Activated CD4-positive, alpha-beta T cell treated with anti-CD3 and anti-CD28 coated beads, Interleukin-2, Interleukin-4, amounts not matched to agents 100 ng/mL and 50 ng/mL, durations not matched to agents 16 hours and 8 hours (primary cell): ENCODE results near the gene SMC2.
A peak's percentile ranks its signal among the peaks of the same experiment; 100 is the strongest.

Source experiments
- DNase-seq: peaks from one replicate; pipeline ENCODE4 v3.0.0-alpha.2; 2020; ENCODE audit warnings: low spot score

SMC2 gene

DNA sequence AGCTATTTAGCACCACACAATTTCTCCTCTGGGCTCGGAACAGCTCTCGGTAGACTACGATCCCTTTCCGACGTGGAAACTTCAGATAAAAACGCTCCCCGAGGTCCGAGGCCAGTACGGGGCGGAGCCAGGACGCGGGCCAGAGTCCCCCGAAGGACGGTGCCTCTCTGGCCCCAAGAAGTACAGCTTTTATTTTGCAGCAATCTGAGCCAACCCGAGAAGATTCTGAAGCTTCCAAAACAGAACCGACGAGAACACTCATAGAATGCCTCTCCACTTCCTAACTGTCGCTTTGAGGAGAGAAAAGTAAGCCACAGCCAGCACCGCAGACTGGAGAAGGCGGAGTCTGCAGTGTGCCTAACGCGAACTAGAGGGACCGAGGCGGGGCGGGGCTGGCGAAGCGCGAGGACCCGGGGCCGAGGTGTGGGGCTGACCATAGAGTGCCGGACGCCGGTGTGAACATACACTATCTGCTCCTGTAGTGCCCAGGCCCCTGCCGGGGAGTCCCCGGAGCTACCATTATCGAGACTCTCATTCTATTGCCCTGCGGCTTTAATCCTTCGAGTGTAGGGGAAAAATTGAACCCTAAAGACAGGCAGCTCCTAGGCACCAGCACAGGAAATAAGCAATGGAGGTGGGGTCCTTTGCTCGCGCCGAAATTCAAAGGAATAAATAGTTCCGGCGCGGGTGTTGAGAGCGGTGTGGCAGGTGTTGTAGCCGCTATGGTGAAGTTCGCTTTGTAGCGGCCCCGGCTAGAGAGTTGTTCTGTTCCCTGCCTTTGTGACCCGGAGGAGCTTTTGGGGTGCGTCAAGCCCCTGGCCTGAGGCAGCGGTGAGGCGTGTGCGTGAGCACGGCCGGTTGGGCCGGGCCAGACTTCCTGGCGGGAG, at the start of gene SMC2:
SMC2 (plus strand) TSS at position 663 of the 887 bp plus-strand sequence. CDS start 1,076 bp downstream, outside the sequence.
- DNase-seq: peak; percentile 92

DNA sequence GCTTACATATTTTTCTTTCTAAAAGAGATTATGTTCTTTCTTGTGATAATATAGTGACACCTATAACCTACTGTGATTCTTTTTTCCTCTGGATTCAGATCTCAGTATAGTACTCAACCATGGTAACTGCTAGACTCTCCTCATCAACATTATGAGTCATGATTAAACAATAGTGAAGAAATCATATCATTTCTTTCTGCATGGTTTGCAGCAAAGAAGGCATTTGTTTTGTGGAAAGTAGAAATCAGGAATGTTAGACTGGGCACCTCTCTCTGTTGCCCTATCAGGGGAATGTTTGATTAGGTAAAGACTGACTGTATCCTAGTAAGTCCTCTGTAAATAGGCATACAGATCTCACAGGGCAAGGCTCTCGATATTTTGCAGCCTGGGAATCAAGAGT, 25.6 kb upstream of the SMC2 start:
- DNase-seq: no peak

DNA sequence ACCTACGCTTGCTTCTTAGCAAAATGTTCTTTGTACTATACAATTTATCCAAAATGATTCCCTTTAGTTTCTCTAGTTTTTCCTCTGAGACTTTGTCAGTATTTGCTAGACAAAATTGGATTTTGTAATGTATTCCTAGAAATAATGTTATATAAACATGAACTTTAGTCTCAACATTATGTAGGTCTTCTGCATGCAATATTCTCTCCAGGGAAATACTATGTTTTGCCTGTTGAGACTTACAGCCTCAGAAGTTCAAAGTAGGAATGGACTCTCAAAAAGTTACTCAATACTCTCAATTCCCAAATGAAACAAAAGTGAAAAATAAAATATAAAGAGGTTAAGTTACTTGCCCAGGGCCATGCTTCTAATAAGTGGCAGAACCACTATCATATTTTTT, 24.8 kb upstream of the SMC2 start:
- no peak for DNase-seq

DNA sequence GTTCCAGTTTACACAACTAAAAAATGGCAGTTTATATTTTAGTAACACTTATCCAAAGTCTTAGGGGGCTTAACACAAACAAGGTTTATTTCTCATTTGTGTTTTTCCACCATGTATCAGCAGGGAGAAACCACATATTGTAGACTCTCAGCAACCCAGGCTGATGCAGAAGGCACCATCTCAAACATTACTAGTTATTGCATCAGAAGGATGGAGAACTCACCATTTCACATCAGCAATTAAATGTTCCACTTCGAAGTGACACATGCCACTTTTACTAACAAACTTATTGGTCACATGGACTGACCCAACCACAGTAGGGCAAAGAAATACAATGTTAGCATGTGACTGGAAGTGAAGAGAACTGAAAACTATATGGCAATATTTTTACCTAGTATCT, 22.5 kb upstream of the SMC2 start:
- no peak for DNase-seq

DNA sequence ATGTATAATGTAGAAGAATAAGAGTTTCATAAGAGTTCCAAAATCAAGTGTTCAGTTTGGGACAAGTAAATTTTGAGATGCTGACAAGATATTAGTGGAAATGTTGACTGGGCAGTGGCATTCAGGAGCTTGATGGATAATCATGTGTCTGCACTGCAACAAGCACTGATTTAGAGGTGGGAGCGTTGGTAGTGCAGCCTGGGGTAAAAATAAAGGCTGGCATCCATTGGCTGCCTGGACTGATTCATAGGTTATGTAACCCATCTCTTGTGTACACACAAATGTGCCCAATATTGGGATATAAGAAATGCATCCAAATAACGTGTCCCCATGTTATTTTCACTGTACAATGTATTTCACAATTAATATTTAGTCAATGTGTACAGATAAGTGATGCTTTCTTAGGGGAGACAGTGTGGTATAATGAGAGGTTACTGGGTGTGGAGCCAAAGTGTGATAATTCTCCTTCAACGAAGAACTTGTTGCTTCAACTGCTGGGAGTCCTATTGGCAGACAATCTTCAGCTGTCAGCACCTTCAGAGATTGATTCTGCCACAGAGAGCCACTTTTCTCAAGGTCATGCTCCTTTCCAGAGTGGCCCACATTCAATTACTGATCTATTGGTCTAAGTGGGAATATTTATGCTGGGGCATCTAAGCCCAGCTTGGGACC, 20.9 kb upstream of the SMC2 start:
- DNase-seq: no peak

DNA sequence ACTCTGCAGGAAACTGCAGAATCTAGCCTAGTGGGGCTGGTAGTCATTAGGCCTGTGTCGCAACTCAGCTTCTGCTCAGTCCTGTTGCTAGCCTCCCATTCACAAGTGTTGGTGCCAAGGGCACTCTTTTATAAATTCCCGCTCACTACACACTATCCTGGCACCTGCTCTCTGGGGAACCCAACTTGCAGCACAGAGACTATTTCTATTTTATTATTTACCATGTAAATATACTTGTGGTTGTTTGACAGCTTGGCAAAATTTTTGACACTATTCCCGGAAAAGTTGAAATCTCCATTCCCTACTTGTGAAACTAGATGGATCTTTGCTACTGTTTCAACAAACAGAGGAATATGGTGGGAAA, 20.4 kb upstream of the SMC2 start:
- DNase-seq: no peak

DNA sequence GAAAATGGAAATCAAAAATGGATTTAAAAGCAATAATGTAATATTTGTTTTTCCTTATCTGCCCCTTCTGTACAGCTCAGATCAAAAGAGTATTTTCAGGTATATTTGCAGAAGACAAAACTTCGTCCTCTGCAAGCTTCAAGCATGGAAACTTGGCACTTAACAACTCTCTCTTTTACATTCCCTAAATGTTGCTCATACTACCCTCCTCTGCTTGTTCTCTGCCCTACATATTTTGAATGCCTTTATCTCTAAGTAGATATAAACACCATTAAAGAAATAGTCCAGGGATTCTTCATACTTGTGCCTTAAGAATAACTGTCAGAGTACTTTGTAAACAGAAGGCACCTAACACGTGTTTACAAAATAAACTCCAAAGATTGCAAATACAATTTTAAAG, 19.2 kb upstream of the SMC2 start:
- DNase-seq: no peak

DNA sequence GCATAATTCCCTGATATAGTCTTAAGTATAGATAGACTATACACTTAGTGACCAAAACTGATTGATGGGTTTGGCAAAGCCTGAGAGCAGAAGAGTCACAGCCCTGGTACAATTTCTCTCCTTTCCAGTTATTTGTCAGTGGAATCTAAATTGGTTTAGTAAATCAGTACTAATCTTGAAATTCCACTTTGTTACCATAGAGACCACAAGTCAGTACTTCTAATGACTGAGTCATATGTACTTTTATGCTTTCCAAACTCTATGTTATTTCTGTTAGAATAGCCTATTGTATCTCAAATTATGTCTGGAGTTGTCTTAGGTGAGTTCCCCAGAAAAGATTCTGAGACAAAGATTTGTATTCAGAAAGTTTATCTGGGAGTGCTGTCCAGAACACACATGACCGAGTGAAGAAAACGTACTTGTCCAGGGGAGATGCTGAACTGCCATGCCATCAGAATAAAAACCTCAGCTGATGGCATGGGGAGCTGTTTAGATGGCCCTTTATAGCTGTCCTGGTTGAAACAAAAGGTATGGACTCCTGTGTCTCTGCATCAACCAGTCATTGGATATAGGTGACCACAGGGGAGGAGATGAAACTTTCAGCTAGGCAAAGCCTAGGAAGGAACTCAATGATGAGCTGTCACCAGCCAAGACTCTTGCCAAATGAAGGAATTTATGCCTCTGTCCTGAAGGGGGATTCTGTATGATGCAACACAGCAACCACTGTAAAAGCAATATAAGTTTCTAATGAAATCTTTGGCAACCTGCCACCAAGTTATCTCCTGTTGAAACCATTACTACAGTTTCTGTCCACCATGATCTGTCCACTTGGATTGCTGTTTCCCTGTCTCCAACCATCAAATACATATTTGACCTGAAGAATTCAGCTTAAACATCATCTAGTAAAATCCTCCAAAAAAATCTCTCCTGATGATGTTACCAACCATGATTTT, 18.0 kb upstream of the SMC2 start:
- DNase-seq: no peak

DNA sequence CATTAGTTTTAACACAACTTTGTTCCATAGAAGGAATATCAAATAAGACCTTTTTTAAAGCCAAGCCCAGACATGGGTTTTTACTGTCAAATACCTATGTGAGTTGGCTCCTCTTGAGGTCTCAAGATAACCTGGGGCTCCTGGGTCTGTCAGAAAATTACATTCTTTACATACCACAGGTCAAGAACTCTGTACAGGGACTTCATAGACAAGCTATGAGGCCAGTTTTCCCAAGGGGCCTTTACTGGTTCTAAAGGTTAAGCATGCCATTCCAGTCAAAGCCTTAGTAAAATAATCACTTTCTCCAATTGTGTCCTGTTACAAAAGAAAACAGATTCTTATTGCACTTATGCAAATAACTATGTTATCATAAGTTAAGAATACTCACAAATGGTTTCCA, 15.5 kb upstream of the SMC2 start:
- no peak for DNase-seq

DNA sequence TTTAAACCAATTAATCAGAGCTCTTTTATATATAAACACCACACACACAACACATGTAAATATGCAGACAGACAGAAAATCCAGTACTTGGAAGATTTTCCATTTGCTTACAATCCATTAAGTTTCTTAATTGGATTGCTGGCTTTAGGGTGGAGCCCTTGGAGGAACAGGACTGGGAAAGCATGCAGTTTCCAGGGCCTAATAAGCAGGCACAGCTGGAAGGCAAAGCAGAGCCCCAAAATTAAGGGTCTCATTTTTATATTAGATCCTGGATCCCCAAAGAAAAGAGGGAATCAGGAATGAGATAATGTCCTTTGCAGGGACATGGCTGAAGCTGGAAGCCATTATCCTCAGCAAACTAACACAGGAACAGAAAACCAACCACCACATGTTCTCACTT, 13.1 kb upstream of the SMC2 start:
- no peak for DNase-seq

DNA sequence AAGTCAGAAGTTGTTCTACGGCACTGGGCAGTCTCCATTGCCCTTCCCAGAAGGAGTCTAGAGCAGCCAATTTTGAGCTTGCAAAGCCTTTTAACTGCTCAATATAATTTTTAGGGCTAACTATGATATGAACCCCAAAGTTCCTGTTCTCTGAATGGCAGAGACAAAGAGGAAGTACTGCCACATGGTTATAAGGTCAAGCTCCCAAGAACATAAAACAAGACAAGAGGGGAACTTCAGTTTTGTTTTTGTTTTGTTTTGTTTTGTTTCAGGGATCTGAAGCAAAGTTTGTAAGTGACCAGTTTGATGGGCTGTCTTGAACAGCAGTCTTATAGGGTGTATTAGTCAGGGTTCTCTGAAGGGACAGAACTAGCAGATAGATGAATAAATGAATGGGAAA, 11.9 kb upstream of the SMC2 start:
- DNase-seq: no peak

DNA sequence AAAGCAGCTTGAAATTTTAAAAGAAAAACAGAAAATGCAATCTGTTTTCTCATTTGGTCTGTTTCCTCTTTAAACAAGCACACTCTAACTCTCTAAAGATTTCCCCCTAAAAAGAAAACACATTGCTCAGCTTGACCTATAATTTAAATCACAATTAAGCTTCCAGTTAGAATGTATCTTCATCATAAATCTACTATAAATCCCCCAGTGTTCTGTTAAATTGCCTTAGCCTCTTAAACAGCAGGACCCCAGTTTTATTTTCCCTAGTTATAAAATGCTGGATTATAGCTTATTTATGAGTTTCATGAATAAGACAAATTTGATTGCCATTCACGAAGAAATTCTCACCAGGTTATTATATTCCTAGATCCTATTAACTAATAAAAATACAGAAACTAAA, 8.6 kb upstream of the SMC2 start:
- no peak for DNase-seq

DNA sequence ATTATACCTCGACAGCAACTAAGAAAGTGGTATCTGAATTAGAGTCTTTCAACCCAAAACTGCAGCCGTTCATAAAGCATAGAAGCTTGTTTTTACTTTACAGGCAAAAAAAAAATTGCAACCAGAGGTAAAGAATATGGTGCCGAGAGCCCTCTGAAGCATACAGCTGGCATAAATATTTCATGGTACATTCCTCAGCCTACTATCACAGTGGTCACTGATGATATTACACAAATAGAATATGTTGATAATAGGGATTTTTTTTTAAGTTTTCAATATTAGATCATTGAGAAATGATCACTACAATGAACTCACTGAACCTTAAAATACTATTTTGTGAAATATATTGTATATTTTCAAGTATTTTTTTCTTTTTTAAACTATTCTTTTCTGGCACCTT, 6.2 kb upstream of the SMC2 start:
- no peak for DNase-seq

DNA sequence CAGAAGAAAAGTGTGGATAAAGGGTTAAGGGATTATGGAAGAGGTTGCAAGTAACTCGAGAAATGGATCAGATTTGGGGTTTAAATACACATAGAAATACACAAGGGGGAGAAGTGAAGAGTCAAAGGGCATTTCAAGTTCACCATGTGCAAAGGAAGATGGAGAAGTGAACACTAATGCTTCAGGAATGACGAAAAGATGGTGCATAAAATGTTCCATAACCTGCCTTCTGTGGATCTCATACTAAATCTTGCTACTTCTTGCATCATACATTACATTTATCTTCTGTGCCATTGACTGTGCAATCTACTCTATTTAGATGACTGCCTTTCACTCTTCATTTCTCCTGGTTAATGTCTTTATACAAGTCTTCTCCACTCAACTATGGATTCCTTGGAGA, 5.7 kb upstream of the SMC2 start:
- no peak for DNase-seq

DNA sequence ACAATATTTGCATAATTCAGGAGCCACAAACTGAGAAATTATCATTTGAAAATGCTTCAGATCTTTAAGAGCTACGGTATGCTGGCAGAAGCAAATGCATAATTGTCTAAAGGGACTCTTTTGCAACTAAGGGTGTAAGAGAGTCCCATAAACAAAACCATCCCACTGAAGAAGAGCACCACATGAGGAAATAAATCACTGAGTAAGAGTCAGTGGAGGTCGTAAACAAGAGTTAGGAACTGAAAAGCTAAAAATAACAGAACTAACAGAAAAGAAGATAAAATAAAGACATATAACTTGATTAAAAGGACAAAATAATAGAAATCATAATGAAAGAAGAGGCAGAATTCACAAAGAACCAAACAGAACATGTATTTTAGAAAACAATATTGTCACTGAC, 3.5 kb upstream of the SMC2 start:
- no peak for DNase-seq

DNA sequence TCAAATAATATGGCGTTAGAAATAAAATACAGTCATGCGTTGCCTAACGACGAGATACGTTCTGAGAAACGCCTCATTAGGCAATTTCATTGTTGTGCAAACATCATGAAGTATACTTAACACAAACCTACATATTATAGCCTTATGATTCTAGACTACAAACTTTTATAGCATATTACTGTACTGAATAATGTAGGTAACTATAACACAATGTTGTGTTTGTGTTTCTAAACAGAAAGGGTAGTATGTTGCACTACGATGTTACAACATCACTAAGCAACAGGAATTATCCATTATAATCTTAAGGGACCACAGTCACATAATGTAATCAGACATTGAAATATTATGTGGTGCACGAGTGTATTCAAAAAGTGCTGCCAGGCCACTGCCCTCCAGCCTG, 3.0 kb upstream of the SMC2 start:
- DNase-seq: no peak

DNA sequence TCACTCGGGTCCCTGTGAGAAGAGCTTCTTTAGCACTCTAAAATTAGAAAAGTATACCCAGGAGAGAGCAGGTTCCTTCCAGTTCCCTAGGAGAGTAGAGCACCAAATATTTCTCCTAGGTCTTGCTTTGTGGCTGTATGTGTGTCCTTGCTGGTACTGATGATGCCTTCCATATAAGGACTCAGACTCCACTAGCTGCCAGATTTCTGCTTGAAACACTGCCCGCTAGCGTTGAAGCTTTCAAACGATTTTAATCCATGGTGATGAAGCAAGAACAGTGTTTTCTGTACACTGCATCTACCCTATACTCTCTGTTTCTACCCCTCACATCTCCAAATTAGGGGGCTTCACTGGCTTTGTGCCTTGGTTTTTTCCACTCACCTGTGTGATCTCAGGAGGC, 2.4 kb upstream of the SMC2 start:
- peak; percentile 9 for DNase-seq

DNA sequence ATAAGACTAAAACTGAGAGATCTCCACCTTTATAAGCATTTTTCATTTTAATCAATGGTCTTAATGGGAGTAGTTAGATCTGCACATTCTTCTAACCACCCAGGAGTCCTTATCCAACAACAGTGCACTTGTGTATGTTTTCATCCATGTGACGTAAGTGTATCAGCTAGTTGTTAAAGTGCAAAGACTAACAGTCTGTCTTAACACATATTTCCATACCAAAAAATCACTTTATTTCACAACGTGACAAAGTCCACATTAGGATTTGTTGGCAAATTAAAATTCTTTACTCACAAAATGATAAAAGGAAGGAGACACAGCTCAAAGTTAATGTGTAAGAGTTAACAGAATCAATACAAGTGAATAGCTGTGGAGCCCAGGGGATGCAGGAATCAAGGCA, 1.9 kb upstream of the SMC2 start:
- no peak for DNase-seq

DNA sequence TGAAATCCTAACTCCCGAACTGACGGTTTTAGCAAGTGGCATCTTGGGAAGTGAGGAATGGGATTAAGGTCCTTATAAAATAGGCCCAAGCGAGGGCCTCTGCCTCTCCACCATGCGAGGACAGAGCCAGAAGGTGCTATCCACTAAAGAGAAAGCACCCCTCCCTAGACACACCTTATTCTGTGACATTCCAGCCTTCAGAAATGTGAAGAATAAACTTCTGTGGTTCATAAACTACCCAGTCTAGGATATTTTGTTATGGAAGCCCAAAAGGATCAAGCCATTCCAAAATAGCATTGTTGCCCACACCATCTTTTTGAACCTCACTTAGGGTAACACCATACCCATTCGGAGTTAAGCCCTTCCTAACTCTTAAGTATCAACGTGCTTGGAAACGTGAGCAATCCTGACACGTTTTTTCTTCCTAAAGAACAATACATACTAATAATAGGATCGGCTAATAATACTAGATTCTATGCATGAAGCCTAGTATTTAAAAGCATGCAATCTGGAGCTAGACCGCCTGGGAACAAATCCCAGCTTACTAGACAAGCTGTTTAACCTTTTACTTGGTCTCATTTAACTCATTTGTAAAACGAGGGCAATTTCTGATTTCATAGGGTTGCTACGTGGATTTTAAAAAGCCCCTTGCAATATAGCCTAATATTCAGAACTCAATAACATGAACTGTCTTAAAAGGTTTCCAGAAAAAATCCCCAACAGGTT, 1.1 kb upstream of the SMC2 start:
- DNase-seq: no peak

DNA sequence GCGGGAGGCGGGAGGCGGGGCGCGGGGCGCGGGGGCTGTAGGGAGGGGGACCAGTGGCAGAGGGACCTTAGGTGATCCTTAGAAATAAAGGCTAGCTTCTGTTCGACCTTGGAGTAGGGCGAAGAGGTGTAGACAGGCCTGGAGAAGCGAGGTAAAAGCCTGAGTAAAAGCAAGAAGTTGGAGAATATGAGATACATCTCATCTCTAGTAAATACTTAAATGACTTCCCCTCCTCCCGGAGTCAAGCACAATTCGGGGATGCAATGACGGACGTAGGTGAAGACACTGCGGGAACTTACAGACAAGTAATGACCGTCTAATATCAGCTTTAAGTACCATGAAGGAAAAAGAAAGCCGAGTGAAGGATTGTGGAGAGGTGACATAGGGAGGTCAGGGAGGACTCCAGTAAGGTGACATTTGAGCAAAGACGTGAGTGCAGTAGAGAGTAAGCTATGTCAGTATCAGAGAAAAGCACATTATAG, 466 bp downstream of the SMC2 start:
- DNase-seq: no peak

DNA sequence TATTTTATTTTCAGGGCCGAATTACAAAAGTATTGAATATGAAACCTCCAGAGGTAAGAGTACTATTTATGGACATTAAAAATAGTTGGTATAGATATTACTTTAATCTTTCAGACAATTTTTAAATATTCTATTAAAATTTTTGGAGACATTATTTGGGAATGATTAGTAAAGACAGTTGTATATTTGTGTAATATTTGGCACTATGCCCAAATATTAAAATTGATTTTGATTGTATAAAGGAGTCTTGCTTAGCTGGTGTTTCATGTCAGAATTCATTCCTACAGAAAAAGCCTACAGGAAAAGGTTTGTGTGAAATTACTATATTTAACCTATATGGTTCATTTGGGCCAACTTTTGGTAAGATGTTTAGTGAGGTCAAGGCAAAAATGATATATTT, 5.5 kb downstream of the SMC2 start:
- DNase-seq: no peak

DNA sequence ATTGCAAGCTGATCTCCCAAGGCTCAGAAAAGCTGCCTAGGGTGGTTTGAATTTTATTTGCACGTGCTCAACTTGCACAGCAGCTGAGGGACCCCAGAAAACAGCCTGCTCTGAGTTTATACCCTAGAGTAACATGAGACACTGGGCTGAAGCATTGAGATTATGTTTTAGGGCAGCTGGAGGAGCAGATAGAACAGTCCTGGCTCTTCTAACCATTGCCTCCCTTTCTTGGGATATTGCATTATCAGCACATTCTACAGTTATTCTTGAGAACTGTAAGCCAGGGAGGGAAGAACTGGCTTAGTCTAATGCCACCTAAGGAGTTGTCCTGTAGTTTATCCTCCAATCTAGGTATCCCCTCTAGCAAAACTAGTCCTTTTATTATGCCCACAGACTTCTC, 10.3 kb downstream of the SMC2 start:
- no peak for DNase-seq
